ENCODE results near the gene FBLN2. TPM values are rescaled to one million over a fixed set of nuclear protein-coding genes. Genes with fewer than 3 reads are reported as not detected.

FBLN2 gene
- total and polyA plus RNA-seq, 2 of the 13 experiments (the other 11 are each of a cell fraction or from before 2014, with no cell fraction given) = not detected

DNA sequence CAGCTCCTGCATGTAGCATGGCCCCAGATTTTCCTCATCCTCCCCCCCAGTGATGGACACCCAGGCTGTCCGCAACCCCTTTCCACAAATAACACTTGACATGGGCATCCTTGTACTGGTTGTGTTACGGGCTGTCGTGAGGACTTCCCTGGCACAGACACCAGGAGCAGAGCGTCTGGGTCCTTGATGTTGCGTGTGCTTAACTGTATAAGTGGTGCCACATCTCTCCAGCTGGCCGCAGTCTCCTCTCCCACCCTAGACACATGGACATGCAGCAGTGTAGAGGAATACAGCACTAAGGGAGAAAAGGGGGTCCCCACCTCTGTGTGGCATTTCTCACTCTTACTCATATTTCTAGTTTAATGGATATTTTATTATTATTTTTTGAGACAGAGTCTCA is 56.6 kb downstream of the FBLN2 start:
- no peak overlapping the region for H3K4me3 ChIP-seq (replicated peaks in 1 of 3; ENCODE audit: insufficient read depth in 1 of 3, low read depth in 2 of 3, low read length in 3 of 3)
- H3K4me2 ChIP-seq (ENCODE audit: low read depth, low read length) = no peak overlapping the region
- ATAC-seq (no peak), FAIRE-seq (no peak), DNase-seq (ENCODE audit: low spot score) (no peak)
- no peaks in the 10 kb centered on the region for H3K4me1 ChIP-seq (ENCODE audit: insufficient read depth, low read length)
- ChIA-PET CTCF (ENCODE audit: low intra/inter-chr PET ratio, low total read pairs) (no interaction called here), POLR2A (no interaction called here)
- intact Hi-C loops (cut with micrococcal nuclease; ENCODE audit: unreplicated experiment) = no loop called here
- no peak overlapping the region for H3K9ac ChIP-seq (ENCODE audit: insufficient read depth, low read depth, low read length)
- no peaks in the 10 kb centered on the region for H3K36me3 ChIP-seq (replicated peaks in 1 of 2; ENCODE audit: control insufficient read depth in 1 of 2, insufficient read depth in 2 of 2, low read length in 2 of 2)
- H3K27me3 ChIP-seq (ENCODE audit: control insufficient read depth in 1 of 2, insufficient read depth in 2 of 2, low read length in 2 of 2) = peaks cover 8 to 27% of the 10 kb centered on the region in 2 experiments; a peak in 4 of 5 replicates
- H3K9me3 ChIP-seq (ENCODE audit: low read length) = no peaks in the 10 kb centered on the region
- no peak overlapping the region for H3K27ac ChIP-seq (ENCODE audit: extremely low read length, insufficient read depth, low read length)
- H3K79me2 ChIP-seq (ENCODE audit: insufficient read depth, low read length) = no peaks in the 10 kb centered on the region
- H4K20me1 ChIP-seq (ENCODE audit: insufficient read depth, low read length) = no peaks in the 10 kb centered on the region
- 63% methylated on average over 5 of the region's 6 CpGs for WGBS (ENCODE audit: low lambda C conversion rate)
- TF ChIP-seq ZNF121 (CRISPR knock-in tag; IDR thresholded peaks at IDR 0.05) = no peak
- TF ChIP-seq ZNF768 (CRISPR knock-in tag; IDR thresholded peaks at IDR 0.05) = no peak
- TF ChIP-seq ZNF253 (CRISPR knock-in tag; IDR thresholded peaks at IDR 0.05; ENCODE audit: borderline replicate concordance) = no peak
- TF ChIP-seq ZNF292 (CRISPR knock-in tag; IDR thresholded peaks at IDR 0.05; ENCODE audit: borderline replicate concordance, low read depth) = no peak
- no peak for TF ChIP-seq ZNF75D (CRISPR knock-in tag; IDR thresholded peaks at IDR 0.05; ENCODE audit: borderline replicate concordance)
- no TSS peak for BruUV-seq (replicated peaks)
- in situ Hi-C loops (cut with HindIII; ENCODE audit: extremely low pct_ligation_motif_present, low pct_unique_long_range_greater_than_20kb) = no loop called here
- H2AFZ ChIP-seq (ENCODE audit: low read length) = no peak overlapping the region

DNA sequence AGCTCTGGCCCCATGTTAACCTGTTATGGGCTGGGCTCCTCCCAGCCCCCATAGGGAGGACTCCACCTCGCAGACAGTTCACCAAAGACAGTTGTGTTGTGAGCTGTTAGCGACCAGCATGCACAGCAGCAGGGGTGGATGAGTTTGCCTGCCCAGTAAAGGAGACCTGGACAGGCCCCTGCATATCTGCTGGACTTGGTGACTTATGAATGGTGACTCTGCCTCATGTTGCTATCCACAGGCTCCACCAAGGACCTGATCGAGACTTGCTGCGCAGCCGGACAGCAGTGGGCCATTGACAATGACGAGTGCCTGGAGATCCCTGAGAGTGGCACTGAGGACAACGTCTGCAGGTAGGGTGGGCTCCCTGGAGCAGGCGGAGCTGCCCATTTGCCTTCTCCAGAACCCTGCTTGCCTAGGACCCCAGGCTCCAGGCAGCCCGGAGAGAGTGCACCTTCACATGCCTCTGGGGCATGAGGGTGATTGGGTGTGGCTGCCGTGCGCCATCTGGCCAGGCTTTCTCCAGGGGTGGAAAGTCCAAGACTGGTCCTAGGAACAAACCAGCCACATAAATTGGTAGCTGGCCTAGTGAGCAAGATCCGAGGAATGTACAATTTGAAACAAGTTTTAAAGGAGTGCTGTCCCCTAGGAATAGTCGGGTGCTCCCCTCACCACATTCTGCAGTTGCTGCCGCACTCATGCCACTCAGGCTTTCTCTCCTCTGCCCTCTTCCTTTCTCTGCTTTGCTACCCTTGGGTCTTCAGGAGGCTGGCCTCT is 59.1 kb downstream of the FBLN2 start:
- ChIA-PET POLR2A (no interaction called here), CTCF (ENCODE audit: low intra/inter-chr PET ratio, low total read pairs) (no interaction called here)
- H3K4me3 ChIP-seq (replicated peaks in 1 of 3; ENCODE audit: insufficient read depth in 1 of 3, low read depth in 2 of 3, low read length in 3 of 3) = no peak overlapping the region
- ATAC-seq = no peak; the same call in 2 of the 3 replicates
- no TSS peak for BruUV-seq (replicated peaks)
- no peak for DNase-seq (ENCODE audit: low spot score)
- no peaks in the 10 kb centered on the region for H3K36me3 ChIP-seq (replicated peaks in 1 of 2; ENCODE audit: control insufficient read depth in 1 of 2, insufficient read depth in 2 of 2, low read length in 2 of 2)
- no peak overlapping the region for H3K4me2 ChIP-seq (ENCODE audit: low read depth, low read length)
- H3K27me3 ChIP-seq (ENCODE audit: control insufficient read depth in 1 of 2, insufficient read depth in 2 of 2, low read length in 2 of 2) = peaks cover 10 to 31% of the 10 kb centered on the region in 2 experiments; a peak in 4 of 5 replicates
- H4K20me1 ChIP-seq (ENCODE audit: insufficient read depth, low read length) = no peaks in the 10 kb centered on the region
- TF ChIP-seq, protein P1, sequence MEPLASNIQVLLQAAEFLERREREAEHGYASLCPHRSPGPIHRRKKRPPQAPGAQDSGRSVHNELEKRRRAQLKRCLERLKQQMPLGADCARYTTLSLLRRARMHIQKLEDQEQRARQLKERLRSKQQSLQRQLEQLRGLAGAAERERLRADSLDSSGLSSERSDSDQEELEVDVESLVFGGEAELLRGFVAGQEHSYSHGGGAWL (CRISPR knock-in tag; IDR thresholded peaks at IDR 0.05) = no peak
- TF ChIP-seq ZNF354B (CRISPR knock-in tag; IDR thresholded peaks at IDR 0.05) (no peak), ONECUT2 (CRISPR knock-in tag; IDR thresholded peaks at IDR 0.05) (no peak), ADNP (CRISPR knock-in tag; IDR thresholded peaks at IDR 0.05) (no peak), JDP2 (CRISPR knock-in tag; IDR thresholded peaks at IDR 0.05; ENCODE audit: borderline replicate concordance) (no peak), ZNF790 (CRISPR knock-in tag; IDR thresholded peaks at IDR 0.05; ENCODE audit: borderline replicate concordance) (no peak), HDAC6 (IDR thresholded peaks at IDR 0.05; ENCODE audit: low read depth, low read length) (no peak), ZNF780A (CRISPR knock-in tag; IDR thresholded peaks at IDR 0.05) (no peak), ZNF235 (CRISPR knock-in tag; IDR thresholded peaks at IDR 0.05; ENCODE audit: borderline replicate concordance) (no peak), XBP1 (CRISPR knock-in tag; IDR thresholded peaks at IDR 0.05) (no peak), ZNF768 (CRISPR knock-in tag; IDR thresholded peaks at IDR 0.05) (no peak), FIP1L1 (IDR thresholded peaks at IDR 0.05; ENCODE audit: borderline replicate concordance, insufficient read depth, low read depth, low read length) (no peak), ZNF557 (CRISPR knock-in tag; IDR thresholded peaks at IDR 0.05) (no peak)
- TF ChIP-seq, protein P2, sequence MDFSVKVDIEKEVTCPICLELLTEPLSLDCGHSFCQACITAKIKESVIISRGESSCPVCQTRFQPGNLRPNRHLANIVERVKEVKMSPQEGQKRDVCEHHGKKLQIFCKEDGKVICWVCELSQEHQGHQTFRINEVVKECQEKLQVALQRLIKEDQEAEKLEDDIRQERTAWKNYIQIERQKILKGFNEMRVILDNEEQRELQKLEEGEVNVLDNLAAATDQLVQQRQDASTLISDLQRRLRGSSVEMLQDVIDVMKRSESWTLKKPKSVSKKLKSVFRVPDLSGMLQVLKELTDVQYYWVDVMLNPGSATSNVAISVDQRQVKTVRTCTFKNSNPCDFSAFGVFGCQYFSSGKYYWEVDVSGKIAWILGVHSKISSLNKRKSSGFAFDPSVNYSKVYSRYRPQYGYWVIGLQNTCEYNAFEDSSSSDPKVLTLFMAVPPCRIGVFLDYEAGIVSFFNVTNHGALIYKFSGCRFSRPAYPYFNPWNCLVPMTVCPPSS (IDR thresholded peaks at IDR 0.05) = no peak
- 29% methylated on average over 5 of the region's 14 CpGs for WGBS (ENCODE audit: low lambda C conversion rate)
- no peaks in the 10 kb centered on the region for H3K79me2 ChIP-seq (ENCODE audit: insufficient read depth, low read length)
- H3K4me1 ChIP-seq (ENCODE audit: insufficient read depth, low read length) = no peaks in the 10 kb centered on the region
- H3K9me3 ChIP-seq (ENCODE audit: low read length) = no peaks in the 10 kb centered on the region
- H3K27ac ChIP-seq (ENCODE audit: extremely low read length, insufficient read depth, low read length) = no peak overlapping the region
- FAIRE-seq = no peak
- no peak overlapping the region for H3K9ac ChIP-seq (ENCODE audit: insufficient read depth, low read depth, low read length)
- intact Hi-C loops (cut with micrococcal nuclease; ENCODE audit: unreplicated experiment) (no loop called here), in situ Hi-C loops (cut with HindIII; ENCODE audit: extremely low pct_ligation_motif_present, low pct_unique_long_range_greater_than_20kb) (no loop called here)
- no peak overlapping the region for H2AFZ ChIP-seq (ENCODE audit: low read length)

Data from HepG2 (cell line).